ENCODE measurements around the gene ALDH6A1.

GRCh38 chr14:74014299-74014698, 70.0 kb downstream of the ALDH6A1 start:
- TF ChIP-seq CTCF (IDR thresholded peaks at IDR 0.05) (no peak), POLR2A (IDR thresholded peaks at IDR 0.05) (no peak)

Measured in stomach (tissue), 4 donors.